ENCODE results near the gene A4GNT. TPM values are rescaled to one million over a fixed set of nuclear protein-coding genes. Genes with fewer than 3 reads are reported as not detected.

The A4GNT gene
- total and polyA plus RNA-seq, 2 of the 8 experiments (the other 6 are each of a cell fraction or from before 2014, with no cell fraction given): not detected

GRCh38 chr3:138140940-138141339, 8.8 kb upstream of the A4GNT start:
- H3K23me2 ChIP-seq (ENCODE audit: low read depth, low read length): no peaks in the 10 kb centered on the region
- H3K4me3 ChIP-seq (ENCODE audit: extremely low read depth in 1 of 4, insufficient read depth in 2 of 4, low read depth in 3 of 4, low read length in 4 of 4): no peak overlapping the region
- H2BK12ac ChIP-seq (ENCODE audit: low read depth, low read length): no peak overlapping the region
- no peak overlapping the region for H2BK20ac ChIP-seq (ENCODE audit: low read length)
- H2AFZ ChIP-seq (ENCODE audit: low read length): no peak overlapping the region
- no peak overlapping the region for H4K8ac ChIP-seq (ENCODE audit: extremely low read depth, insufficient read depth, low read length)
- H3K27me3 ChIP-seq (replicated peaks in 1 of 4; ENCODE audit: control insufficient read depth in 3 of 4, extremely low read depth in 1 of 4, insufficient read depth in 3 of 4, low read length in 3 of 4): no peaks in the 10 kb centered on the region
- no peak overlapping the region for H3K9ac ChIP-seq (replicated peaks in 1 of 4; ENCODE audit: extremely low read depth in 1 of 4, low read depth in 3 of 4, low read length in 3 of 4)
- ChIA-PET POLR2A (ENCODE audit: partially characterized antibody) (interaction anchor here (0.8 kb wide), 1 partner anchor 107 kb away, joined by 3 read pairs; no protein-coding TSS in a partner anchor), CTCF (ENCODE audit: partially characterized antibody) (interaction anchor here (0.7 kb wide), 1 partner anchor 807 kb away, joined by 3 read pairs; no protein-coding TSS in a partner anchor)
- no peak overlapping the region for H4K5ac ChIP-seq (ENCODE audit: insufficient read length, low read depth, low read length)
- H3K79me2 ChIP-seq (ENCODE audit: control insufficient read depth in 1 of 2, insufficient read depth in 2 of 2, low read length in 2 of 2): no peaks in the 10 kb centered on the region
- H3K23ac ChIP-seq (ENCODE audit: insufficient read length): no peak overlapping the region
- no peak overlapping the region for H3K4me2 ChIP-seq (ENCODE audit: insufficient read depth in 1 of 2, low read depth in 2 of 2, low read length in 2 of 2)
- no peak overlapping the region for H3K27ac ChIP-seq (ENCODE audit: low read depth, low read length)
- H3K14ac ChIP-seq (ENCODE audit: insufficient read length): no peak overlapping the region
- TF ChIP-seq ASH2L (IDR thresholded peaks at IDR 0.05; ENCODE audit: low read length) (no peak), CTCF (IDR thresholded peaks at IDR 0.05; ENCODE audit: control extremely low read depth in 1 of 3, insufficient read depth in 1 of 3, low read depth in 1 of 3, low read length in 3 of 3) (no peak), SIN3A (conservative IDR thresholded peaks at IDR 0.05 in 1 of 2, IDR thresholded peaks at IDR 0.05 in 1 of 2; ENCODE audit: low read depth in 1 of 2, low read length in 2 of 2) (no peak), GABPA (IDR thresholded peaks at IDR 0.05; ENCODE audit: borderline replicate concordance, insufficient read depth, low read length) (no peak), SRF (IDR thresholded peaks at IDR 0.05; ENCODE audit: low read depth, low read length) (no peak), SAP30 (IDR thresholded peaks at IDR 0.05; ENCODE audit: insufficient read depth, insufficient replicate concordance, low read length) (no peak), PHF8 (conservative IDR thresholded peaks at IDR 0.05; ENCODE audit: low read depth, low read length) (no peak), SUZ12 (IDR thresholded peaks at IDR 0.05; ENCODE audit: low read length) (no peak), POLR2AphosphoS5 (IDR thresholded peaks at IDR 0.05; ENCODE audit: low read depth, low read length) (no peak)
- TF ChIP-seq, protein P1, sequence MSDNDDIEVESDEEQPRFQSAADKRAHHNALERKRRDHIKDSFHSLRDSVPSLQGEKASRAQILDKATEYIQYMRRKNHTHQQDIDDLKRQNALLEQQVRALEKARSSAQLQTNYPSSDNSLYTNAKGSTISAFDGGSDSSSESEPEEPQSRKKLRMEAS (IDR thresholded peaks at IDR 0.05): no peak
- H2AK5ac ChIP-seq (ENCODE audit: low read depth, low read length): no peak overlapping the region
- H2BK120ac ChIP-seq (replicated peaks; ENCODE audit: low read depth, low read length): no peak overlapping the region
- no peak overlapping the region for H4K91ac ChIP-seq (replicated peaks; ENCODE audit: insufficient read length, low read length)
- no peak for DNase-seq (ENCODE audit: low read depth in 1 of 2, low spot score in 2 of 2)
- H3K18ac ChIP-seq (ENCODE audit: extremely low read depth, low read length): no peak overlapping the region
- H3K4me1 ChIP-seq (replicated peaks in 1 of 4; ENCODE audit: control insufficient read depth in 3 of 4, insufficient read depth in 4 of 4, low read length in 3 of 4): no peaks in the 10 kb centered on the region
- H2BK5ac ChIP-seq (ENCODE audit: low read depth, low read length): no peak overlapping the region
- no peak overlapping the region for H3K4ac ChIP-seq (replicated peaks; ENCODE audit: insufficient read length, low read depth, low read length)
- no peaks in the 10 kb centered on the region for H3K9me3 ChIP-seq (ENCODE audit: insufficient read depth in 2 of 2, low read depth in 1 of 2, low read length in 1 of 2)
- H3K56ac ChIP-seq (replicated peaks; ENCODE audit: insufficient read length, low read depth, low read length): no peak overlapping the region
- FAIRE-seq: no peak
- H2BK15ac ChIP-seq (ENCODE audit: low read length): no peak overlapping the region
- no peaks in the 10 kb centered on the region for H3K79me1 ChIP-seq (ENCODE audit: low read depth, low read length)
- H3K36me3 ChIP-seq (ENCODE audit: control insufficient read depth in 2 of 4, insufficient read depth in 4 of 4, low read length in 3 of 4): no peaks in the 10 kb centered on the region
- H4K20me1 ChIP-seq (replicated peaks in 1 of 2; ENCODE audit: control insufficient read depth in 1 of 2, insufficient read depth in 2 of 2, low read length in 2 of 2): no peaks in the 10 kb centered on the region

Data from H1 (cell line).